ENCODE results near the gene LYPLAL1. TPM values are rescaled to one million over a fixed set of nuclear protein-coding genes. Genes with fewer than 3 reads are reported as not detected.

LYPLAL1 gene
- total RNA-seq, 1 donor from 2014 or later = 17.4 TPM

- no peaks in the 10 kb centered on the region for H3K9me3 Mint-ChIP-seq (ENCODE audit: unreplicated experiment)
- H3K27me3 Mint-ChIP-seq (ENCODE audit: unreplicated experiment) = no peaks in the 10 kb centered on the region
- no peaks in the 10 kb centered on the region for H3K36me3 Mint-ChIP-seq (ENCODE audit: unreplicated experiment)
- H3K27ac Mint-ChIP-seq (ENCODE audit: unreplicated experiment) = no peak overlapping the region
- H3K4me1 Mint-ChIP-seq (ENCODE audit: low read depth, unreplicated experiment) = peaks cover 4% of the 10 kb centered on the region
- TF ChIP-seq, protein P1, sequence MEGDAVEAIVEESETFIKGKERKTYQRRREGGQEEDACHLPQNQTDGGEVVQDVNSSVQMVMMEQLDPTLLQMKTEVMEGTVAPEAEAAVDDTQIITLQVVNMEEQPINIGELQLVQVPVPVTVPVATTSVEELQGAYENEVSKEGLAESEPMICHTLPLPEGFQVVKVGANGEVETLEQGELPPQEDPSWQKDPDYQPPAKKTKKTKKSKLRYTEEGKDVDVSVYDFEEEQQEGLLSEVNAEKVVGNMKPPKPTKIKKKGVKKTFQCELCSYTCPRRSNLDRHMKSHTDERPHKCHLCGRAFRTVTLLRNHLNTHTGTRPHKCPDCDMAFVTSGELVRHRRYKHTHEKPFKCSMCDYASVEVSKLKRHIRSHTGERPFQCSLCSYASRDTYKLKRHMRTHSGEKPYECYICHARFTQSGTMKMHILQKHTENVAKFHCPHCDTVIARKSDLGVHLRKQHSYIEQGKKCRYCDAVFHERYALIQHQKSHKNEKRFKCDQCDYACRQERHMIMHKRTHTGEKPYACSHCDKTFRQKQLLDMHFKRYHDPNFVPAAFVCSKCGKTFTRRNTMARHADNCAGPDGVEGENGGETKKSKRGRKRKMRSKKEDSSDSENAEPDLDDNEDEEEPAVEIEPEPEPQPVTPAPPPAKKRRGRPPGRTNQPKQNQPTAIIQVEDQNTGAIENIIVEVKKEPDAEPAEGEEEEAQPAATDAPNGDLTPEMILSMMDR (IDR thresholded peaks at IDR 0.05; ENCODE audit: partially characterized antibody, unreplicated experiment) = no peak
- no peak for DNase-seq
- no peak overlapping the region for H3K4me3 Mint-ChIP-seq (ENCODE audit: unreplicated experiment)
These were observed 22.2 kb upstream of the LYPLAL1 start for GRCh38 chr1:219151467-219151866.

DNA sequence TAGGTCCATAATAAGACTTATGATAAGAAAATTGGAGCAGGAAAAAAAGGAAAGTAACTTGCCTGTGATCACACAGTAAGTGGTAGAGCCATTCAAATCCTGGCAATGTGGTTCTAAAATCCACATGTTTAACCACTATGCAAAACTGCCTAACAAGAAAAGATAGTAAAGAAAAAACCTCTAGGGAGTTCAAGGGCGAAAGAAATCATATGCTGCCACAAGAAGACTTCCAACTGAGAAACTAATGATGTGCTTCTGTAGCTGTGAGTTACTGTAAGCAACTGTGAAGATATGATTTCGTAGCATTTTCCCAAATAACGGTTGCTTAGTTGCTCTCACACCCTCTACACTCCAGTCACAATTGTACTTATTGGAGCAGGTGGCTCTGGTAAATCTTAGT lies 20.9 kb upstream of the LYPLAL1 start:
- H3K4me1 Mint-ChIP-seq (ENCODE audit: low read depth, unreplicated experiment) = peaks cover 4% of the 10 kb centered on the region

DNA sequence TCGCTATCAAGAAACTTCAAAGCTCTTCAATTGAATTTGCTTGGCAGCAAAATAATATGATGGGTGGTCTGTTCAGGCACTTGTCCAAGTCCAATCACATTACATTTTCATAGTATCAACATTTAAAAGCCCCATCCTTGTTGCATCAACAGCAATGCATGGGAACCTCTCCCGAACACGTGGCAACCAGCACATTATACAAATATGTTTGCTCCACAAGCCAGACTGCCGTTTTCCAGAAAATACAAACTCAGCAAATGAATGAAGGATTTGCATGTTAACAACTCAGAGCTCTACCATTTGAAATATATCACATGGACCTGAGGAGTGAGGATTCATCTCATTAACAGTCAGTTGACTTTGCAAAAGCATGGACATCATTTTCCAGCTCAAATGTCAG lies 20.0 kb upstream of the LYPLAL1 start:
- Mint-ChIP-seq H3K4me1 (ENCODE audit: low read depth, unreplicated experiment) (peaks cover 4% of the 10 kb centered on the region), H3K9me3 (ENCODE audit: unreplicated experiment) (no peaks in the 10 kb centered on the region), H3K36me3 (ENCODE audit: unreplicated experiment) (no peaks in the 10 kb centered on the region), H3K27ac (ENCODE audit: unreplicated experiment) (no peak overlapping the region), H3K4me3 (ENCODE audit: unreplicated experiment) (no peak overlapping the region), H3K27me3 (ENCODE audit: unreplicated experiment) (no peaks in the 10 kb centered on the region)
- TF ChIP-seq, protein P1 (IDR thresholded peaks at IDR 0.05; ENCODE audit: partially characterized antibody, unreplicated experiment) = no peak
- DNase-seq = no peak

More for the DNA sequence above, 20.9 kb upstream of the LYPLAL1 start:
- H3K36me3 Mint-ChIP-seq (ENCODE audit: unreplicated experiment) = no peaks in the 10 kb centered on the region
- no peaks in the 10 kb centered on the region for H3K9me3 Mint-ChIP-seq (ENCODE audit: unreplicated experiment)
- TF ChIP-seq, protein P1 (IDR thresholded peaks at IDR 0.05; ENCODE audit: partially characterized antibody, unreplicated experiment) = no peak
- H3K27ac Mint-ChIP-seq (ENCODE audit: unreplicated experiment) = no peak overlapping the region
- no peak overlapping the region for H3K4me3 Mint-ChIP-seq (ENCODE audit: unreplicated experiment)
- no peaks in the 10 kb centered on the region for H3K27me3 Mint-ChIP-seq (ENCODE audit: unreplicated experiment)
- no peak for DNase-seq

- H3K9me3 Mint-ChIP-seq (ENCODE audit: unreplicated experiment) = no peaks in the 10 kb centered on the region
- no peak overlapping the region for H3K27ac Mint-ChIP-seq (ENCODE audit: unreplicated experiment)
- TF ChIP-seq, protein P1 (IDR thresholded peaks at IDR 0.05; ENCODE audit: partially characterized antibody, unreplicated experiment) = no peak
- no peaks in the 10 kb centered on the region for H3K27me3 Mint-ChIP-seq (ENCODE audit: unreplicated experiment)
- DNase-seq = no peak
- H3K4me1 Mint-ChIP-seq (ENCODE audit: low read depth, unreplicated experiment) = no peaks in the 10 kb centered on the region
- no peak overlapping the region for H3K4me3 Mint-ChIP-seq (ENCODE audit: unreplicated experiment)
- H3K36me3 Mint-ChIP-seq (ENCODE audit: unreplicated experiment) = no peaks in the 10 kb centered on the region
These were observed 18.5 kb upstream of the LYPLAL1 start for GRCh38 chr1:219155135-219155534.

GRCh38 chr1:219159946-219160645 lies 13.6 kb upstream of the LYPLAL1 start:
- Mint-ChIP-seq H3K9me3 (ENCODE audit: unreplicated experiment) (no peaks in the 10 kb centered on the region), H3K36me3 (ENCODE audit: unreplicated experiment) (no peaks in the 10 kb centered on the region), H3K4me3 (ENCODE audit: unreplicated experiment) (no peak overlapping the region), H3K4me1 (ENCODE audit: low read depth, unreplicated experiment) (no peaks in the 10 kb centered on the region), H3K27me3 (ENCODE audit: unreplicated experiment) (no peaks in the 10 kb centered on the region), H3K27ac (ENCODE audit: unreplicated experiment) (no peak overlapping the region)
- no peak for DNase-seq
- TF ChIP-seq, protein P1 (IDR thresholded peaks at IDR 0.05; ENCODE audit: partially characterized antibody, unreplicated experiment) = no peak

Measured in glutamatergic neuron (in vitro differentiated cells).